T47D (cell line): ENCODE data around the gene RWDD3.

Experiments used
- DNase-seq, 2 experiments: peaks; one replicate each; pipeline versions ENCODE4 v3.0.0 to v3.0.0-alpha.2; 2011 to 2012; ENCODE audit warnings: low read depth in 1 of 2, low spot score in 1 of 2
- JUND ChIP-seq: IDR thresholded peaks from 2 replicates; pipeline ENCODE4 v1.6.1; 2012; ENCODE audit warnings: low read depth
- in situ Hi-C: cut with HindIII; loops from 2 replicates; pipeline ENCODE4 v1.10.0; 2016; ENCODE audit warnings: low sequenced_read_pairs, low pct_unique_long_range_greater_than_20kb

The RWDD3 gene, protein sequence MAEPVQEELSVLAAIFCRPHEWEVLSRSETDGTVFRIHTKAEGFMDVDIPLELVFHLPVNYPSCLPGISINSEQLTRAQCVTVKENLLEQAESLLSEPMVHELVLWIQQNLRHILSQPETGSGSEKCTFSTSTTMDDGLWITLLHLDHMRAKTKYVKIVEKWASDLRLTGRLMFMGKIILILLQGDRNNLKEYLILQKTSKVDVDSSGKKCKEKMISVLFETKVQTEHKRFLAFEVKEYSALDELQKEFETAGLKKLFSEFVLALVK

DNA sequence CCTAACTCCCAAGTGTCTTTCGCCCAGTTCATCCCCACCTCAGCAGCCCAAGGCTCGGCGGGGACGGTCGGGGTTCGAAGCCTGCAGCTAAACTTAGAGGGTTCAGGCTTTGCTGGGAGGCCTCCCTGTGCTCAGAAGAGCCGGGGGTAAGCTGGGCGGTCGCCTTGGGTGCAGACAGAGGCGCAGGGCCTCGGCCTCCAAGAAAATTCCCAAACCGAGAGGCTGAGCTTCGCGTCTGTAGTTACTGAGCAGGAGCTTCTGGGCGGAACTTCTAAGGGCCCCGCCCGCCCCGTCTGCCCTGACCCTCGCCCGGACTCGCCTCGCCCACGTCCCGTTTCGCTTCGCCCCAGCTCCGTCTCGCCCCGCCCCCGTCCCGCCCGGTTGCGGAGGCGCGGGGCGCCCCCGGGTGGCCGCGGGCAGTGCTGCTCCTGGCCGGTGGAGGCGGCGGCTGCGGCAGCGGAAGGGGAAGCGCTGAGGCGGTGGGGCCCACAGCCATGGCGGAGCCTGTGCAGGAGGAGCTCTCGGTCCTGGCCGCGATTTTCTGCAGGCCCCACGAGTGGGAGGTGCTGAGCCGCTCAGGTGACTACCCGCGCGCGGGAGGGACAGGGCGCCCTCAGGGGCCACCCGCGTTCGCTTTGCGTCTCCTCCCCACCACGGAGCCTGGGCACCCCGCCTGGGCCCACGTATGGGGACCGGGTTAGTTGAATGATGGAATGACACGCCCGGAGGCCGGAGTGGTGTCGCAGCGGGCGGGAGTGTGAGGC lies at the start of gene RWDD3:
Gene RWDD3 (plus strand): TSS at position 474 of the 764 bp plus-strand sequence. CDS start 21 bp downstream, at position 495.
- peak; percentile 64 to 89 for DNase-seq
- TF ChIP-seq JUND: no peak
- in situ Hi-C loops: no loop called here

DNA sequence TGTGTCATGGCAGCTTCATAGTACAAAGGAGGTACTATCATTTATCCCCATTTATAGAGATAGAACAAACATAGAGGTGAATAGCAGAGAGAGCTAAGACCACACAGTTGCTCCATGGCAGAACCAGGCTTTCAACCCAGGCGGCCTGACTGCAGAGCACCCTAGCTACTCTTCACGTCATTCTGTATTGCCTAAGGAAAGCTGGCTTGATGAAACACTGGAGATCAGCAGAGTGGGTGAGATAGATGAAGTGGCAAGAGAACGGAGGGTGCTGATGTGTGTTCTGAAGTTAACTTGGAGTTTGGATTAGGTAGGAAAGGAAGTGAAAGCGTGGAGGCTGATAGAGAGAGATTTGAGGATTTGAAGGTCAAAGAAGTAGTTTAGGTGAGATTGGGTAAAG lies 47.9 kb upstream of the RWDD3 start:
- in situ Hi-C loops: no loop called here

DNA sequence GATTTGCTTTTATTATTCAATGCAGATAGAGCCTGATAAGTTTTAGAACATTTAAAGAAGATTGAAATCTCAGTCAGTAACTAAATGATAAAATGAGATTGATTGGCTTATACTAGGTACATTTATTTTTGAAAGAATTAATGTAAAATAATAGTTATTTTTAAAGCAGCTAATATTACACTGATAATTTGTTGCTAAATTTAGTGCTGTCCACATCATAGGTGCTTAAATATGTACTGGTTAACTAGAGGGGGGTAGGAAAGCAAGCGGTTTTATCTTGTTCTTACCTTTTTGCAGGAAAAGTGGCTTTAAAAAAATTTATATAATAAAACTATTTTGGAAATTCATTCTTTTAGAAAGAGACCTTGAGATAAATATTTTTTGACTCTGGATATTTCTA lies 40.4 kb upstream of the RWDD3 start:
- TF ChIP-seq JUND: no peak
- in situ Hi-C loops: no loop called here
- DNase-seq: no peak

More for the DNA sequence above, 47.9 kb upstream of the RWDD3 start:
- TF ChIP-seq JUND: no peak
- no peak for DNase-seq

DNA sequence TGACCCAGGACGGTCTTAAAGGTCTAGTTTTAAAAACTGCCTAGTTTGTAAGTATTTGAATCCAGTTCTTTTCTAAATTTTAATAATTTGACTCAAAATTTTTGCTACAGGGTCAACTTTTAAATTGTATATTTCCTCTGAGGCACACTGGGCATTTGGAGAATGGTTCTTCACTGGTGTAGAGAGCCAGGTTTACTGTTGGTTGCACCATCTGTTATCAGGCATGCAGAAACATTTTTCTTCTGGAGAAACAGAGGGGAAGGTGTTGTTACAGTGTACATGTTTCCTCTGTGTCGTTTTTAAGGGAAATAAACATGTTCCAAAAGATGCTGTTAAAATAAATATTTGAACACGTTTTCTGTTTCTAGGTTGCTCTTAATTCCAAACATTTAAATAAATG lies 39.0 kb upstream of the RWDD3 start:
- in situ Hi-C loops: no loop called here
- no peak for TF ChIP-seq JUND
- DNase-seq: no peak

DNA sequence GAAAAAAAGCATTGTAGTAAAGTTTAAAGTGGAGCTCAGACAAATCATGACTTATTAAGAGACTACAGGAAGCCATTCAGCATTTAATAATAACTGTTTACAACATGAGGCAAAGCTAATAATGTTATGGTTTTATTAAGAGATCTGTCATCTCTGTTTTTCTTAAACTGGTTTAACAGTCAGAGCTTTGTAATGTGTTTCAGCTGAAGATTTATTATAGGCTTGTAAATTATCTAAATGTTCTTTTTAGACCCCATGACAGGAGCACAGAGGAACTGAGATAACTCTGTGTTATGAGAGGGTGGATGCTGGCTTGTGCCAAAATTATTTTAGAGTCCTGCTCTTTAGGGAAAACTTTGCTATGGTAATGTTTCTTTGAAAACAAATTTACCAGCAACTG lies 38.0 kb upstream of the RWDD3 start:
- no peak for DNase-seq
- in situ Hi-C loops: no loop called here
- no peak for TF ChIP-seq JUND

DNA sequence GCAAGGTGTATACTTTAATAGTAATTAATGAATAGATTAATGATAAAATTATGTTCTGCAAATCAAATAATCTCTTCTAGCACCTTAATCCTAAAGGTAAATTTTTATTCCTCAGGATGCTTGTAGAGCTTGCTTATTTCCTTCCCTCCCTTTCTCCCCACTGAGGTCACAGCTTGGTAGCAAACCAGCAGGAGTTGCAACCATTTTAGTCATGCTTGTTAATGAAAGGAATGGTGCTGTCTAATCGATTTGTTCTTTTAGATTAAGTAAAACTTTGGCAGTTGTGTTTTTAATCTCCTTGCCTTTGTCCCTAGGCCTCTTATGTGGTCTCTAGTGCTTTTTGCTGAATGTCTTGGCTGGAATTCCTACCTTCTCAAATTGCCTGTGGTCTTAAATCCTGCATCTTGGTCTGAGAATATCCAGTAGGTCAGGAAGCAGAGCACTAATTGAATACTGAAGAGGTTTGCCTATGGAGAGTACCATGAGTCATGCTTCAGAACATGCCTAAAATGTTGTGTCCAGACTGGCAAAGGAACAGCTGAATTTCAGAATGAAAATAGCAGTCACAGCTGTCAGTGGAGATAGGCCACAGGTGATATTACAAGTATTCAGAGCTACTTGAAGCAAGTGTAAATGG lies 36.3 kb upstream of the RWDD3 start:
- DNase-seq: no peak

DNA sequence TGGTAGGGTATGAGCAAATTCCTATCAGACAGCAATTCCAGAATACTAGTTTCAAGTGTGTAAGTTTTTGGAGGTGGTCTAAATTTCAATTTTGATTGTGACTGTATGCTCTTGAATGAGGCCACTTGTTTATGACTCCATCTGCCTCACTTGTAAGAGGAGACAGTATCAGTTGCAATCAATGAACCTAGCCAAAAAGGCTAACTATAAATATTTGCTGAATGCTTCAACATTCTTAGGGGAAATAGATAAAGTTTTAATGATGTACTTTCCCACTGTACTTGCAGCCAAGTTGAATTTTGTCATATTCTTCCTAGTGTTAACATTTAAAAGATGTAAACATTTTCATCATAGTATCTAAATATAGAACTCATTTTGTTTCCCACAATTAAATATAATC lies 32.1 kb upstream of the RWDD3 start:
- DNase-seq: no peak
- no peak for TF ChIP-seq JUND

More for the DNA sequence above, 36.3 kb upstream of the RWDD3 start:
- no peak for TF ChIP-seq JUND
- in situ Hi-C loops: no loop called here

DNA sequence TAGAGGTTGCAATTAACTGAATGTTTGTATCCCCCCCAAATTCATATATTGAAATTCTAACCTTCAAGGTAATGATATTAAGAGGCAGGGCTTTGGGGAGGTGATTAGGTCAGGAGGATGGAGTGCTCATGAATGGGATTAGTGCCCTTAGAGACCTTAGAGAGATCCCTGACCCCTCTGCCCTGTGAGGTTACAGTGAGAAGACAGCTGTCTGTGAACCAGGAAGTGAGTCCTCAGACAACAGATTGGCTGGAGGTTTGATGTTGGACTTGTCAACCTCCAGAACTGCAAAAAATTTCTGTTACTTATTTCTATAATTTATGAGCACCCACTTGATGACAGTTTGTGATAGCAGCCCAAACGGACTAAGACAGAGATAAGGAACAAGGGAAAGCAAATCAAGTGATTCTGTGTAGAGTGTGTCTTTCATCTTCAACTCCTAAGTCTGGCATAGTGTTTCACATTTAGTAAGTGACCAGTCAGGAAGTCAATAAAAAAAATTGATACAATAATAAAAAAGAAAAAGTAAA lies 30.0 kb upstream of the RWDD3 start:
- in situ Hi-C loops: no loop called here
- DNase-seq: no peak
- no peak for TF ChIP-seq JUND

More for the DNA sequence above, 32.1 kb upstream of the RWDD3 start:
- in situ Hi-C loops: no loop called here

DNA sequence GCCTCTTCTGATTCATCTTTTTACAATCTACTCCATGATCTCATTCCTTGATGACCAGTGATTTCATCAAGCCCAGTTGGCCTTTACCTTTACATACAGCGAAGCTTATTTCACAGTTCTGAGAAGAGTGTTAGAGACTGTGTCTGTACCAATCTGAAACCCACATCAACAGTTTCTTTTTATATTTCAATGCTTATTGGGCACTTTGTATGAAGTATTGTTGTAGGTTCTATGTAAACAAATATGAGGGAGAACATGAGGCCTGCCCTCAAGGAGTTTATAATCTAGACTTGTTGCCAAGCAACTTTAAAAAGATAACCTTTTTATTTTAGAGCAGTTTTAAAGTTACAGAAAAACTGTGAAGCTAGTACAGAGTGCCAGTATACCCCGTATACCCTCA lies 27.5 kb upstream of the RWDD3 start:
- in situ Hi-C loops: no loop called here
- DNase-seq: no peak
- no peak for TF ChIP-seq JUND

DNA sequence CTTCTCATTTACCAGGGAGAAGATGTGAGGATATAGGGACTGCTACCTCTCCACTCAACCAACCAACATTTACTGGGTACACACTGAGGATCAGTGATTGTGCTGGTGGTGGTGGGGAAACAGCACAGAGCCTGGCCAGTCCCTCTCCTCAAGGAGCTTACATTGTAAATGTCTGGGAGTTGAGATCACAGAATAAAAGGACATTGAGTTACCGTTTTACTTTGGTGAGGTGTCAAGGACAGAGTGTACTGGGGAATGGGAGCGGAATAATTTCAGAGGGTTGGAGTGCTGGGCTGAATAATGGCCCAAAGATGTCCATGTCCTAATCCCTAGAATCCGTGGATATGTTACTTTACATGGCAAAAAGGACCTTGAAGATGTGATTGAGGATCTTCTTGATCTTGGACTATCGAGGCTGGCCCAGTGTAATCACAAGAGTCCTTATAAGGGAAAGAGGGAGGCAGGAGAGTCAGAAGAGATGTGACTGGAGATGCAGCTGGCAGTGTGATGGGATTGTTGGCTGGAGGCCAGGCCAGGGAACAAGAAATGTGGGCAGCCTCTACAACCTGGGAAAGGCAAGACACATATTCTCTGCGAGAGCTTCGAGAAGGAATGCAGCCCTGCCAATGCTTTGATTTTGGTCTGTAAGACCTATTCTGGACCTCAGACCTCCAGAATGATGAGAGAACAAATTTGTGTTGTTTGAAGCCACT lies 26.6 kb upstream of the RWDD3 start:
- no peak for TF ChIP-seq JUND
- DNase-seq: no peak
- in situ Hi-C loops: no loop called here

DNA sequence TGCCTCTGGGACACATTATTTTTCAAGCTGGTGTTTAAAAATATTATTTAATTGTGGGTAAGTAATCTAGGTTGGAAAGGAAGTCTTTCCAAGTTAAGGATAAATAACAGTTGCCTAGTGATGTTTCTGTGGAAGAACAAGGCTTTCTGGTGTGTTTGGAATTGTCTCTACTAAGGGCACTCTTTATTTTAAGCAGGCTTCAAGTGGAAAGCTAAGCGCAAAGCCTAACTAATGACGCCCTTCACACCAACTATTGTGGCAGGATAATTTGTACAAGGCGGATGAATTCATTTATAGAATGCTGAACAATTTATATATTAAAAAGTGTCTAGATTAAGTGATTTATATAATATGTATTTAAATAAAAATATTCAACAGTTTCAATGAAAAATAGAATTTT lies 25.1 kb upstream of the RWDD3 start:
- DNase-seq: no peak
- no peak for TF ChIP-seq JUND
- in situ Hi-C loops: no loop called here

DNA sequence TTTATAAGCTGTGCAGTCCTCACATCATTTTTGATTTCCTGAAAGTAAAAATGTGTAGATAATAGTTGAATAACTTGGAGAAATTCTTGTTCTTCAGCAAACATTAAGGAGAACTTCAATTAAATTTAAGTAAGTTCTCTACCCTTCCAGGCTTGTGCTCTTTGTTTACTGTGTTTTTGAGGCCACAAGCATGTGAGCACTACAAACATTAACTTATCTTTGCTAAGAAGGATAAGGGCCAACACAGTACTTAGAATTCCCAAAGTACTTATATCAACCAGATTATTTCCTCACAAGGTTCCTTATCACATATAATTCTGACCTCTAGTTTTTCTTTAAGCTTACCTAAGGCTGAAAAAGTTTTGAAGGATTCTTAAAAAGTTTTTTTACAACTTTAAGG lies 24.7 kb upstream of the RWDD3 start:
- DNase-seq: no peak
- no peak for TF ChIP-seq JUND
- in situ Hi-C loops: no loop called here
